Superior temporal gyrus (tissue), 1 donor: ENCODE data around the gene IRAK2.
"Not testable (repeated sequence)": the region's sequence is repeated elsewhere in the genome, so short reads cannot be mapped to it uniquely, and the experiment has no call there.

Source experiments
- DNase-seq: peaks from one replicate; pipeline ENCODE4 v3.0.0-alpha.2; 2016; ENCODE audit errors: extremely low spot score

Gene IRAK2

GRCh38 chr3:10164546-10165393 is at the start of gene IRAK2:
IRAK2 (plus strand) TSS chr3:10164919; CDS start chr3:10164955, 36 bp downstream.
- peak; percentile 44 for DNase-seq

GRCh38 chr3:10115326-10116137 is 49.2 kb upstream of the IRAK2 start, which contains the start of gene BRK1:
BRK1 (plus strand) TSS chr3:10115675; CDS start chr3:10115702, 27 bp downstream.
- peak; percentile 98 for DNase-seq

- no peak for DNase-seq
Observed at GRCh38 chr3:10116138-10116460, 48.6 kb upstream of the IRAK2 start.

GRCh38 chr3:10116928-10117327 is 47.8 kb upstream of the IRAK2 start:
- DNase-seq, result no peak

GRCh38 chr3:10119376-10119775 is 45.3 kb upstream of the IRAK2 start:
- DNase-seq, result no peak

GRCh38 chr3:10121064-10121463 is 43.7 kb upstream of the IRAK2 start:
- no peak for DNase-seq

- peak; percentile 39 for DNase-seq
Observed at GRCh38 chr3:10122724-10123123, 42.0 kb upstream of the IRAK2 start.

GRCh38 chr3:10135872-10136271 is 28.8 kb upstream of the IRAK2 start:
- DNase-seq, result not testable (repeated sequence)

GRCh38 chr3:10136426-10137005 is 28.2 kb upstream of the IRAK2 start:
- DNase-seq, result no peak

GRCh38 chr3:10137178-10137577 is 27.5 kb upstream of the IRAK2 start:
- DNase-seq, result no peak

GRCh38 chr3:10140996-10141546 is 23.6 kb upstream of the IRAK2 start:
- DNase-seq, result no peak

- no peak for DNase-seq
Observed at GRCh38 chr3:10142707-10143560, 21.8 kb upstream of the IRAK2 start.

- no peak for DNase-seq
Observed at GRCh38 chr3:10145685-10146084, 19.0 kb upstream of the IRAK2 start.

GRCh38 chr3:10149226-10149625 is 15.5 kb upstream of the IRAK2 start:
- DNase-seq, result no peak

GRCh38 chr3:10150987-10151386 is 13.7 kb upstream of the IRAK2 start:
- no peak for DNase-seq

- DNase-seq, result no peak
Observed at GRCh38 chr3:10154335-10155122, 10.2 kb upstream of the IRAK2 start.

GRCh38 chr3:10155123-10155472 is 9.6 kb upstream of the IRAK2 start:
- no peak for DNase-seq

GRCh38 chr3:10155658-10156057 is 9.1 kb upstream of the IRAK2 start:
- no peak for DNase-seq

- DNase-seq, result no peak
Observed at GRCh38 chr3:10157031-10157430, 7.7 kb upstream of the IRAK2 start.

GRCh38 chr3:10158555-10158954 is 6.2 kb upstream of the IRAK2 start:
- not testable (repeated sequence) for DNase-seq

GRCh38 chr3:10160346-10160745 is 4.4 kb upstream of the IRAK2 start:
- DNase-seq, result no peak
